Muscle of leg (tissue), 11 donors: ENCODE results near the gene DCAF10. TPM values are rescaled to one million over a fixed set of nuclear protein-coding genes. Genes with fewer than 3 reads are reported as not detected.
"Not testable (repeated sequence)": the region's sequence is repeated elsewhere in the genome, so short reads cannot be mapped to it uniquely, and the experiment has no call there.

ENCODE experiments used
- DNase-seq: peaks from one replicate; pipeline ENCODE4 v3.0.0; 2013
- H3K27ac ChIP-seq: one replicate; pipeline ENCODE4 v1.5.1; 2013; ENCODE audit warnings: mild to moderate bottlenecking, low read length, control low read depth
- H3K27me3 ChIP-seq: one replicate; pipeline ENCODE4 v1.6.1; 2013; ENCODE audit warnings: low read length; ENCODE audit not compliant: control insufficient read depth, insufficient read depth
- H3K36me3 ChIP-seq: one replicate; pipeline ENCODE4 v1.6.1; 2013; ENCODE audit warnings: low read length; ENCODE audit not compliant: control insufficient read depth, insufficient read depth
- H3K4me1 ChIP-seq: one replicate; pipeline ENCODE4 v1.6.1; 2013; ENCODE audit warnings: low read length; ENCODE audit not compliant: control insufficient read depth, insufficient read depth
- H3K4me3 ChIP-seq: one replicate; pipeline ENCODE4 v1.5.1; 2013; ENCODE audit warnings: low read length, control low read depth
- H3K9me3 ChIP-seq: replicated peaks from 2 replicates; pipeline ENCODE4 v1.6.1; 2013; ENCODE audit warnings: low read depth, low read length; ENCODE audit not compliant: control insufficient read depth
- WGBS: methylation state at CpG from one replicate; pipeline ENCODE4 v1.1.5; 2013; ENCODE audit warnings: missing lambda C conversion rate; ENCODE audit not compliant: insufficient coverage; 5-methylcytosine and 5-hydroxymethylcytosine counted together
- polyA plus RNA-seq, 8 donors: library from polyadenylated mRNA; unstranded; fragments of 120-200 nt; gene quantifications; one replicate each; pipeline versions ENCODE4 v1.2.1 to v1.2.3, GENCODE V29; 2013; ENCODE audit warnings: inconsistent platforms in 1 of 8, low replicate concordance in 1 of 8; ENCODE audit not compliant: insufficient read length in 8 of 8, insufficient read depth in 1 of 8
- total RNA-seq: library from RNA; stranded (reverse); fragments of 120-200 nt; gene quantifications from one replicate; pipeline ENCODE4 v1.2.4, GENCODE V29; 2013

The DCAF10 gene
- total and polyA plus RNA-seq, 9 donors, result 13.3 to 25.1 (median 20.9) TPM

DNA sequence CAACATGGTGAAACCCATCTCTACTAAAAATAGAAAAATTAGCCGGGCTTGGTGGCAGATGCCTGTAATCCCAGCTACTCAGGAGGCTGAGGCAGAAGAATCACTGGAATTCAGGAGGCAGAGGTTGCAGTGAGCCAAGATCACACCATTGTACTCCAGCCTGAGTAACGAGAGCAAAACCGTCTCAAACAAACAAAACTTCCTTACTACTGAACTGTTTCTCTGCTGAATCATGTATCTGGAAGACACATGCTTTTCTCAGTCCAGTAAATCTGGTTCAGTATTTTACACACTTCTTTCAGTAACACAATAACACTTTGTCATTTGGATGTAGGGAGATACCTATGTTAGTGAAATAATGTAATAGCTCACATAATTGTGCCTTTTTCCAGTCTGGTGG lies 39.1 kb upstream of the DCAF10 start:
- H3K4me1 ChIP-seq, result no peaks in the 10 kb centered on the region
- H3K36me3 ChIP-seq, result peaks cover 4% of the 10 kb centered on the region
- no peak overlapping the region for H3K27ac ChIP-seq
- no peak overlapping the region for H3K4me3 ChIP-seq
- no peaks in the 10 kb centered on the region for H3K9me3 ChIP-seq
- DNase-seq, result no peak
- WGBS, result 79% methylated on average over 2 of the region's 3 CpGs
- no peaks in the 10 kb centered on the region for H3K27me3 ChIP-seq

DNA sequence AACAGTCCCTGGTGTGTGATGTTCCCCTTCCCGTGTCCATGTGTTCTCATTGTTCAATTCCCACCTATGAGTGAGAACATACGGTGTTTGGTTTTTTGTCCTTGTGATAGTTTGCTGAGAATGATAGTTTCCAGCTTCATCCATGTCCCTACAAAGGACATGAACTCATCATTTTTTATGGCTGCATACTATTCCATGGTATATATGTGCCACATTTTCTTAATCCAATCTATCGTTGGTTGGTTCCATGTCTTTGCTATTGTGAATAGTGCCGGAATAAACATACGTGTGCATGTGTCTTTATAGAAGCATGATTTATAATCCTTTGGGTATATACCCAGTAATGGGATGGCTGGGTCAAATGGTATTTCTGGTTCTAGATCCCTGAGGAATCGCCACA lies 35.3 kb upstream of the DCAF10 start:
- DNase-seq, H3K9me3 ChIP-seq, H3K4me3 ChIP-seq, H3K27ac ChIP-seq, H3K4me1 ChIP-seq, H3K27me3 ChIP-seq: not testable (repeated sequence)
- WGBS, result no CpG with 5 or more reads among the region's 6 CpGs
- peaks cover 12% of the 10 kb centered on the region for H3K36me3 ChIP-seq

DNA sequence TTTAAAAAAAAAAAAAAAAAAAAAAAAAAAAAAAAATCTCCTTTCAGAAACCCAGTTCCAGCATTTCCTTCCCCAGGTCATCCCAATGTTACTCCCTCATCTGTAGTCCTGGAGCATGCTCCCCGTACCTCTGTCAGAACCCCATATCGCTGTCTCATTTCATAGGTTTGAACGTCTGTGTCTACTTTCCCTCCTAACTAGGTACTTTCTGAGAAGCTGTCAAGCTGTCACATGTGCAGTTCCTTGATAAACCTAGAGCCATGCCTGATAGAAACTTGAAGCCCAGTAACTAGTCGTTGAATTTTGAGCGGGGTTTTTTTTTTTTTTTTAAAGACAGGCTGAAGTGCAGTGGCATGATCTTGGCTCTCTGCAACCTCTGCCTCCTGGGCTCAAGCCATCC lies 31.3 kb upstream of the DCAF10 start:
- no peak for DNase-seq
- no peak overlapping the region for H3K4me3 ChIP-seq
- H3K4me1 ChIP-seq, result no peaks in the 10 kb centered on the region
- 96% methylated on average over 2 of the region's 5 CpGs for WGBS
- no peak overlapping the region for H3K27ac ChIP-seq
- no peaks in the 10 kb centered on the region for H3K9me3 ChIP-seq
- peaks cover 35% of the 10 kb centered on the region for H3K36me3 ChIP-seq
- H3K27me3 ChIP-seq, result no peaks in the 10 kb centered on the region

DNA sequence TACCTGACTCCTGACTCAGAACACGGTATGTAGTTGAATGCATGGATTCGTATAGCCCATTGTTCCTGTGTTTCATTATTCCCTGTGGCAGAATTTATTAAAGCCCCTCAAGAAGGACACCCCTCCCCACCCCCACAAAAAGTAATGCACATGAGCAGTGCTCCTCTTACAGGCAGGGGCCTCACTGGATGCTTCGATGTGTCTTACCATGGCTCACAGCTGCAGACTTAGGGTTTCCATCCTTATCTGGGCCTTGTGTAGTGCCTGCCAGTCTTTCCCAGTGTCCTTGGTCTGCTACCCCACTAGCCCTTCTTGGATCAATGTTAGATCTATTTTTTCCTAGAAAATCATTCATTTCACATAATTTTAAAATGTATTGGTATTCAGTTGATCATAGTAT lies 30.6 kb upstream of the DCAF10 start:
- WGBS, result 100% methylated on average over 2 of the region's 3 CpGs
- no peaks in the 10 kb centered on the region for H3K27me3 ChIP-seq
- peaks cover 36% of the 10 kb centered on the region for H3K36me3 ChIP-seq
- H3K4me1 ChIP-seq, result no peaks in the 10 kb centered on the region
- no peak overlapping the region for H3K27ac ChIP-seq
- no peaks in the 10 kb centered on the region for H3K9me3 ChIP-seq
- H3K4me3 ChIP-seq, result no peak overlapping the region
- no peak for DNase-seq

DNA sequence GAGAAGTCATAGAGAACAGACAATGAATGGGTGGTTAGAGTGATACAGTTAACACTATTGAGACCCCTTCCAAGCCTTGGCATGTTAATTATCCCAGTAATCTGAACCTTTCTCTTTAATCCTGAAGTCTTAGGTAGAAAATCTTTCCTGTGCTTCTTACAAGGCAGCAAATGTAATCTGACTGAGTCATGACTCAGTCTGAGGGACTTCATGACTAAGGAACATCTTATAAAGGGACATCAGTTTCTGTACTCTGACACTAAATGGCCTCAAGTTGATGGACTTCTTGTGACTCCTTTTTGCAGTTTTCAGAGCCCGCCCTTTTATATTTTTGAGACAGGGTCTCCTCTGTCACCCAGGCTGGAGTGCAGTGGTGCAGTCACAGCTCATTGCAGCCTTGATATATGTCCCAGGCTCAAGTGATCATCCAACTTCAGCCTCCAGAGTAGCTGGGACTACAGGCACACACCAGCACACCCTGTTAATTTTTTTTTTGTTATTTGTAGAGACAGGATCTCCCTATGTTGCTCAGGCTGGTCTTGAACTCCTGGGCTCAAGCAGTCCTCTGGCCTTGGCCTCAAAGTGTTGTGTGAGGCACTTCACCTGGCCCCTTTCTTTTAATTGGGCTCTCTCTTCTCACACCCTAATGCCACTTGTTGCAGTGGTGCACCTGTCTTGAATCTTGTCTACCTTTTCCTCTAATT lies 25.2 kb upstream of the DCAF10 start:
- Histone ChIP-seq H3K27ac (no peak overlapping the region), H3K36me3 (peaks cover 52% of the 10 kb centered on the region), H3K4me3 (no peak overlapping the region), H3K9me3 (no peaks in the 10 kb centered on the region), H3K27me3 (no peaks in the 10 kb centered on the region), H3K4me1 (no peaks in the 10 kb centered on the region)
- no peak for DNase-seq
- WGBS, result 89% methylated on average over 1 of the region's 1 CpG

DNA sequence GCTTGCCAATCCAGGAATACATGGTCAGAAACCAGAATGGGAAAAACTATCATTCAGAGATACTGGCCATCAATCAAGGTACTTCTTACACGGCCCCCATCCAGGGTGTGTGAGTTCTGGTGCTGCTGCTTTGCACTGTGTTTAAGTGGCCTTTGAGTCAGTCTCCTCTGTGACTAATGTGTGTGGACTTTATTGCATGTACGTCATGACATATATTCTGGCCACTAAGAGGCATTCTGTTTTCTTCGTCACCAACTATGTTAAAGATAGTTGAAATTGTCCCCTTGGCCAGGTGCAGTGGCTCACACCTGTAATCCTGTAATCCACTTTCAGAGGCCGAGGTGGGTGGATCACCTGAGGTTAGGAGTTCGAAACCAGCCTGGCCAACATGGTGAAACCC lies 24.3 kb upstream of the DCAF10 start:
- WGBS, result no CpG with 5 or more reads among the region's 5 CpGs
- peaks cover 54% of the 10 kb centered on the region for H3K36me3 ChIP-seq
- DNase-seq, result no peak
- H3K9me3 ChIP-seq, result no peaks in the 10 kb centered on the region
- no peaks in the 10 kb centered on the region for H3K27me3 ChIP-seq
- no peak overlapping the region for H3K27ac ChIP-seq
- no peak overlapping the region for H3K4me3 ChIP-seq
- no peaks in the 10 kb centered on the region for H3K4me1 ChIP-seq

DNA sequence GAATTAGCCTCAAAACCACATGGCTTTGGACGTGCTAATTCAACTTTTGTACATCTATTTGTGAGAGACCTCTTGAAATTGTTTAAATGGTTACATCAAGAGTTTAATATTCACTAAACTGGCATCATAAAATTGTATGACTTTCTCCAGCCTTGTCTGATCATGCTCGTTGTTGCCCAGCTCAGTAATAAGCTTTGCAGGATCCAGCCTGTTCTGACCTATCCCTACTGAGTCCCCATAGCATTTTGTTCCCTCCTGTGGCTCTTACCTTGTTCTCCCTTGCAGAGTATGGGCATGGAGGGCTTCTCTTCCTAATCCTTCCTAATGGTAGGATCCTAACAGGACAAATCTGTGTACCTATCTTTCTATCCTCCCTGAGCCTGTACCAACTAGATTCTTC lies 22.1 kb upstream of the DCAF10 start:
- Histone ChIP-seq H3K36me3 (peaks cover 61% of the 10 kb centered on the region), H3K4me3 (no peak overlapping the region), H3K27me3 (no peaks in the 10 kb centered on the region), H3K9me3 (no peaks in the 10 kb centered on the region), H3K27ac (no peak overlapping the region), H3K4me1 (no peaks in the 10 kb centered on the region)
- no peak for DNase-seq
- WGBS, result 88% methylated on average over 1 of the region's 2 CpGs

DNA sequence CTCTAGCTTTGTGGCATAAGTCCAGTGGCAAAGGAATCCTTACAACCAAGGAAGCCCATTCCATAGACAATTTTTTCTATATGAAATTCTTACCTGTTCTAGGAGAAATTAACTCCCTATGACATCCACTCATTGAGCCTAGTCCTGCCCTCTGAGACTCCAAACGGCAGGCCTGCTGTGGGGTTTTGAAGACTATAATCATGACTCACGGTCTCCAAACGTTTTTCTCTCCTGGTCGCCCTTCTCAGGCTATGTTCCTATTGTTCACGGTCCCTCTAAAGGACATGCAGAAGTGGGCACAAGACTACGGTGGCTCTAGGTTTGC lies 16.3 kb upstream of the DCAF10 start:
- peak overlapping the region; percentile 99 for H3K4me3 ChIP-seq
- peaks cover 13% of the 10 kb centered on the region for H3K27me3 ChIP-seq
- peaks cover 7% of the 10 kb centered on the region for H3K4me1 ChIP-seq
- WGBS, result 0% methylated on average over 6 of the region's 6 CpGs
- no peak overlapping the region for H3K27ac ChIP-seq
- no peak for DNase-seq
- H3K36me3 ChIP-seq, result peaks cover 27% of the 10 kb centered on the region
- H3K9me3 ChIP-seq, result no peaks in the 10 kb centered on the region

DNA sequence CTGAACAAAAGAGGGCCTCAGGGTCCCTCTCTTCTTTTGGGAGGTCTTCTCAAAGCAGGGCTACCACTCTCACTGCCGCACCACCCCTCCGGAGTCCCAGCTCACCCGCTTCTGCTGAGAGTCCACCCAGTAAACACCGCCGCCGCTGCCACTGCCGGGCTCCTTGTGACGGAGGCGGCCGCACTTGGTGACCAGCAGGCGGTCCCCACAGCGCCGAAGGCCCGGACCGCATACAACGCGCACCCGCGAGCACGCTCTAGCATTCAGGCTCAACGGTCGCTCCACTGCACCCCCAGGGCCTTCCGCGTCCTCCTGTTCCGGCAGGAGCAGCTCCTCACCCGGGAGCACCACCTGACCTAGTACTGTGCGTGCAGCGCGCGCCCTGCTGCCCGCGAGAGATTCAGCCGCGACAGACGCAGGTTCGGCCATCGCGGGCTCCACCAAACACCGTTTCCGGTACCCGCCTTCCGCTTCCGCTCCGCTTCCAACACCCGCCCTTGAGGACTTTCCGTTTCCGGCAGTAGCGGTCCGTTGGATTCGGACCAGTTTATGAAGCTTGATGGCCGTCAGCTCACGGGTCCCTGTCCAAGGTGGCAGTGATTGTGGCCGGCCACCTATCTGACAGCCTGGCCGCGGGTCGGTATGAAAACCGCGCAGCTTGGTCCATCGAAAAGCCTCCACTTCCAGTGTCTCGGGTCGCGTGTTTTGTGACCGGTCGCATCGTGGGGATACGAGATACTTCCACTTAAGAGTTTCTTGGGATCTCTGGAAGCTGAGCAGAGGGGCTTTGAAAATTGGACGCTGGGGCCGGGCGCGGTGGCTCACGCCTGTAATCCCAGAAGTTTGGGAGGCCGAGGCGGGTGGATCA lies 15.7 kb upstream of the DCAF10 start, which contains the start of gene EXOSC3:
EXOSC3 (minus strand) TSS at position 449 of the 868 bp plus-strand sequence; CDS start at position 429, 20 bp downstream.
- no peaks in the 10 kb centered on the region for H3K9me3 ChIP-seq
- peaks cover 7% of the 10 kb centered on the region for H3K4me1 ChIP-seq
- H3K36me3 ChIP-seq, result peaks cover 25% of the 10 kb centered on the region
- peak within 1 kb of the TSS; percentile 99 for H3K4me3 ChIP-seq
- WGBS, result under 1% methylated on average over 73 of the region's 73 CpGs
- peak within 1 kb of the TSS; percentile 84 for H3K27ac ChIP-seq
- peaks cover 13% of the 10 kb centered on the region for H3K27me3 ChIP-seq
- peak; percentile 97 for DNase-seq

DNA sequence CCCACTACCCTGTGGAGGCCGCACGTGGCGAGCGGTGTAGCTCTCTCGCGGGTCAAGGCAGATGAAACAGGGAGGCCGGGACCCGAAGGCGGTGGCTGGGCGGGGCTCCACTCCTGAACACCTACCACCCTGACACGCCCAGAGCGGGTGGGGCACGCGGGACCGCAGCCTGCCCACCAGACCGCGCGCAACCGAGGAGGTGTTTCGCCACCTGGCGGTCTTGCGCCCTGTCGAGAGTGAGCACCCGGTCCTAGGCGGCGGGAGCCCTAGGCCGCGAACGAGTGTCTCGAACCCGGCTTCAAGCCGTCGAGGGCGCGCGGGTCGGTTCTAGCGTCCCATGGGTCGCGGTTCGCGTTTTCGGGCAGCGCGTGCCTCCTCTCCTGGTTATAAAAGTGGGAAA lies 13.5 kb upstream of the DCAF10 start:
- 43% methylated on average over 45 of the region's 45 CpGs for WGBS
- DNase-seq, result no peak
- Histone ChIP-seq H3K27me3 (peaks cover 13% of the 10 kb centered on the region), H3K9me3 (no peaks in the 10 kb centered on the region), H3K36me3 (peaks cover 12% of the 10 kb centered on the region), H3K27ac (no peak overlapping the region), H3K4me3 (no peak overlapping the region), H3K4me1 (peaks cover 7% of the 10 kb centered on the region)
